ENCODE results near the gene ADAMTS2.

GRCh38 chr5:179288809-179289185 is 56.5 kb downstream of the ADAMTS2 start:
- TF ChIP-seq POLR2AphosphoS5 (IDR thresholded peaks at IDR 0.05; ENCODE audit: insufficient read depth, low read depth, low read length) (no peak), POLR2A (IDR thresholded peaks at IDR 0.05; ENCODE audit: low read depth, low read length) (no peak), CTCF (IDR thresholded peaks at IDR 0.05; ENCODE audit: extremely low read depth in 1 of 2, insufficient read depth in 1 of 2, low read depth in 1 of 2, low read length in 2 of 2) (no peak), MYC (IDR thresholded peaks at IDR 0.05; ENCODE audit: low read depth, low read length) (no peak), JUN (IDR thresholded peaks at IDR 0.05; ENCODE audit: borderline replicate concordance, insufficient read depth, insufficient read length, low read depth) (no peak)
